Neuronal stem cell (in vitro differentiated cells): ENCODE measurements around the gene MAGIX.
"Not testable (repeated sequence)": the region's sequence is repeated elsewhere in the genome, so short reads cannot be mapped to it uniquely, and the experiment has no call there.

Source experiments
- DNase-seq: peaks from one replicate; pipeline ENCODE4 v3.0.0-alpha.2; 2013; ENCODE audit warnings: low spot score
- H2AFZ ChIP-seq: one replicate; pipeline ENCODE4 v1.6.1; 2013; ENCODE audit warnings: mild to moderate bottlenecking, low read length, inconsistent platforms
- H2AK5ac ChIP-seq: 2 replicates; pipeline ENCODE4 v1.6.1; 2013; ENCODE audit warnings: low read depth, mild to moderate bottlenecking, inconsistent platforms, low read length, moderate library complexity, mixed read lengths
- H2BK120ac ChIP-seq: 2 replicates; pipeline ENCODE4 v1.6.1; 2013; ENCODE audit warnings: low read depth, mild to moderate bottlenecking, inconsistent platforms, low read length, moderate library complexity, mixed read lengths
- H2BK12ac ChIP-seq: one replicate; pipeline ENCODE4 v1.6.1; 2013; ENCODE audit warnings: low read length, inconsistent platforms
- H2BK15ac ChIP-seq: 2 replicates; pipeline ENCODE4 v1.6.1; 2013; ENCODE audit warnings: mild to moderate bottlenecking, low read length, inconsistent platforms, mixed read lengths
- H2BK5ac ChIP-seq: one replicate; pipeline ENCODE4 v1.6.1; 2013; ENCODE audit warnings: inconsistent platforms, mild to moderate bottlenecking, low read length, moderate library complexity
- H3K14ac ChIP-seq: one replicate; pipeline ENCODE4 v1.6.1; 2013; ENCODE audit warnings: low read length, inconsistent platforms
- H3K18ac ChIP-seq: 2 replicates; pipeline ENCODE4 v1.6.1; 2013; ENCODE audit warnings: low read length, inconsistent platforms
- H3K23ac ChIP-seq: 2 replicates; pipeline ENCODE4 v1.6.1; 2013; ENCODE audit warnings: low read depth, mild to moderate bottlenecking, mixed read lengths, low read length, inconsistent platforms; ENCODE audit not compliant: poor library complexity
- H3K27ac ChIP-seq: replicated peaks from 3 replicates; pipeline ENCODE4 v1.5.1; 2013; ENCODE audit warnings: low read length, inconsistent platforms
- H3K27me3 ChIP-seq, 3 experiments: 2 replicates each; pipeline ENCODE4 v1.6.1; 2013; ENCODE audit warnings: low read length in 3 of 3, mild to moderate bottlenecking in 2 of 3, inconsistent platforms in 1 of 3, low read depth in 1 of 3, mixed read lengths in 1 of 3, moderate library complexity in 1 of 3; ENCODE audit not compliant: control insufficient read depth in 3 of 3, insufficient read depth in 3 of 3
- H3K36me3 ChIP-seq, 2 donors: replicated peaks in 1 of 2; 2 replicates each; pipeline ENCODE4 v1.6.1; 2013; ENCODE audit warnings: low read length in 2 of 2; ENCODE audit not compliant: control insufficient read depth in 2 of 2, insufficient read depth in 2 of 2
- H3K4ac ChIP-seq: 2 replicates; pipeline ENCODE4 v1.6.1; 2013; ENCODE audit warnings: inconsistent platforms, mild to moderate bottlenecking, low read length, moderate library complexity
- H3K4me1 ChIP-seq, 2 donors: 1 replicate in 1 of 2; 2 replicates in 1 of 2; pipeline ENCODE4 v1.6.1; 2013; ENCODE audit warnings: low read length in 2 of 2, low read depth in 1 of 2; ENCODE audit not compliant: control insufficient read depth in 2 of 2, insufficient read depth in 1 of 2
- H3K4me2 ChIP-seq: one replicate; pipeline ENCODE4 v1.6.1; 2013; ENCODE audit warnings: mild to moderate bottlenecking, low read length, inconsistent platforms; ENCODE audit not compliant: insufficient read depth, poor library complexity, severe bottlenecking
- H3K4me3 ChIP-seq, 2 donors: 2 replicates each; pipeline ENCODE4 v1.5.1; 2013; ENCODE audit warnings: low read length in 2 of 2, mild to moderate bottlenecking in 2 of 2, inconsistent platforms in 1 of 2, moderate library complexity in 1 of 2
- H3K79me1 ChIP-seq: one replicate; pipeline ENCODE4 v1.6.1; 2013; ENCODE audit warnings: low read depth, mild to moderate bottlenecking, inconsistent platforms, low read length, moderate library complexity
- H3K9ac ChIP-seq: one replicate; pipeline ENCODE4 v1.6.1; 2013; ENCODE audit warnings: mild to moderate bottlenecking, low read depth, low read length, inconsistent platforms; ENCODE audit not compliant: poor library complexity
- H3K9me3 ChIP-seq, 2 donors: replicated peaks in 1 of 2; 2 replicates each; pipeline versions ENCODE3 to v1.6.1; 2013; ENCODE audit warnings: low read length in 2 of 2, mild to moderate bottlenecking in 2 of 2, inconsistent platforms in 1 of 2, low read depth in 1 of 2, mixed read lengths in 1 of 2, moderate library complexity in 1 of 2; ENCODE audit not compliant: control insufficient read depth in 2 of 2, insufficient read depth in 1 of 2
- H4K8ac ChIP-seq: one replicate; pipeline ENCODE4 v1.6.1; 2013; ENCODE audit warnings: low read depth, mild to moderate bottlenecking, inconsistent platforms, low read length, moderate library complexity
- H4K91ac ChIP-seq: one replicate; pipeline ENCODE4 v1.6.1; 2013; ENCODE audit warnings: low read length, low read depth, mild to moderate bottlenecking, inconsistent platforms; ENCODE audit not compliant: poor library complexity
- WGBS, 2 donors: extraction: QIAGEN DNeasy Blood & Tissue Kit; methylation state at CpG; one replicate each; pipeline ENCODE4 v1.1.7; 2013; ENCODE audit warnings: missing lambda C conversion rate in 2 of 2, mixed read lengths in 1 of 2; ENCODE audit not compliant: insufficient read length in 2 of 2, insufficient replicate concordance in 1 of 2; ENCODE audit errors: extremely low coverage in 2 of 2; 5-methylcytosine and 5-hydroxymethylcytosine counted together

MAGIX gene

DNA sequence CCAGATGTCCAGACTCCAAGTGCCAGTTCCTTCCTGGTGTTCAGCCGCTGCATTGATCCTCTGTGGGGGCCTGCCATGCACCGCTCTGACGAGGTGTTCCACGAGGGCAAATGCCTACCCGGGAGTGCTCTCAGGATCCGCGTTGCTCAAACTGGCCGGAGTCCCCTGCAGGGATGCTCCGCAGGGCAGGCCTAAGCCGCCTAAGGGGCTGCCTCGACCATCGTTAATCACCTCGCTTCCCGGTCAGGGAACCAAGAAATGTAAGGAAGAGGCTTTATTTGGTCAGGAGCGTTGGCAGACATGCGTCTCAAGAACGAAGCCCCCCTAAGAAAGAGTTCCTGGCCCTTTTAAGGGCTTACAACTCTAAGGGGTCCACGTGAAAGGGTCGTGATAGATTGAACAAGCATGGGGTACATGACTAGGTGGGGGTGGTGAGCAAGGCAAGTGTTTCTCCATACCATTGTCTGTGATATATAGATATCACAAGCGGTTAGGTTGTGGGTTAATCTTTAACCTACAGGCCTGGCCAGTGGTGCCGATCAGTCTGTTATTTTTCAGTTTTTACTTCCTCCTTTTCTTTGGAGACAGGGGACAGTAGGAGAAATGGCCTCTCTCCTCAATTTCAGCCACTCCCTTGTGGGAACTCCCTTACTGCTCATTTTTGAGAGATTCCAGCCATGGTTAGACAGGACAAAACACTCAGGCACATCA lies 14.0 kb upstream of the MAGIX start:
- H3K23ac ChIP-seq, H3K4me2 ChIP-seq, H3K4me1 ChIP-seq, H3K4ac ChIP-seq, H3K4me3 ChIP-seq, H2BK15ac ChIP-seq, H2BK120ac ChIP-seq, H3K18ac ChIP-seq, H3K9ac ChIP-seq, H2BK5ac ChIP-seq, H2AFZ ChIP-seq, H3K9me3 ChIP-seq, H3K27ac ChIP-seq, H3K79me1 ChIP-seq, H3K27me3 ChIP-seq, H3K36me3 ChIP-seq, H3K14ac ChIP-seq, H4K91ac ChIP-seq, H2AK5ac ChIP-seq, H2BK12ac ChIP-seq, H4K8ac ChIP-seq, DNase-seq: not testable (repeated sequence)
- WGBS, 2 donors: no CpG with 5 or more reads among the region's 21 CpGs

DNA sequence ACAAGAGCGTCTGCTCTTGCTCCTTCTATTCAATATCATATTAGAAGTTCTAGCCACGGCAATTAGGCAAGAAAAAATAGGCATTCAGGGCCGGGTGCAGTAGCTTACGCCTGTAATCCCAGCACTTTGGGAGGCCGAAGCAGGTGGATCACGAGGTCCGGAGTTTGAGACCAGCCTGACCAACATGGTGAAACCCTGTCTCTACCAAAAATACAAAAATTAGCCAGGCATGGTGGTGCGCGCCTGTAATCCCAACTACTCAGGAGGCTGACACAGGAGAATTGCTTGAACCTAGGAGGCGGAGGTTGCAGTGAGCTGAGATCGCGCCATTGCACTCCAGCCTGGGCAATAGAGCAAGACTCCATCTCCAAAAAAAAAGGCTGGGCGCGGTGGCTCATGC lies 13.3 kb upstream of the MAGIX start:
- H3K4me2 ChIP-seq: not testable (repeated sequence)

DNA sequence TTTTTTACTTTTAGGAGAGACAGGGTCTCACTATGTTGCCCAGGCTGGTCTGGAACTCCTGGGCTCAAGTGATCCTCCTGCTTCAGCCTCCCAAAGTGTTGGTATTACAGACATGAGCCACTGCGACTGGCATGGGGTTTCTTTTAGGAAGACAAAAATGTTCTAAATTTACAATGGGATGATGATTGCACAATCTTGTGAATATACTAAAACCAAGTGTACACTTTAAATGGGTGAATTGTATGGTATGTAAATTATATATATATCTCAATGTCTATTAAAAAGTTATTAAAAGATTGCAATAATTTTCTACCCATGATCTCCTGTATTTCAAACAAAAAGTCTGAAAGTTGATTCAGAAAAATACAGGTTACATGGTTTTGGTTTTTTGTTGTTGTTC lies 9.1 kb upstream of the MAGIX start:
- Histone ChIP-seq H3K4me1 (peaks cover 0 to 4% of the 10 kb centered on the region in 2 donors), H3K27ac (no peak overlapping the region), H2BK120ac (no peak overlapping the region), H4K91ac (no peak overlapping the region), H4K8ac (no peak overlapping the region), H3K4me2 (no peak overlapping the region), H3K27me3 (peaks cover 0 to 3% (median 0%) of the 10 kb centered on the region in 3 experiments), H3K79me1 (no peaks in the 10 kb centered on the region), H3K18ac (no peak overlapping the region), H2AFZ (no peak overlapping the region), H3K9me3 (no peaks in the 10 kb centered on the region), H2BK15ac (no peak overlapping the region), H3K14ac (no peak overlapping the region), H3K9ac (no peak overlapping the region), H3K4me3 (no peak overlapping the region), H3K23ac (no peak overlapping the region), H3K36me3 (no peaks in the 10 kb centered on the region), H2BK5ac (no peak overlapping the region), H3K4ac (no peak overlapping the region), H2BK12ac (no peak overlapping the region), H2AK5ac (no peak overlapping the region)
- no CpG with 5 or more reads among the region's 1 CpG for WGBS, 2 donors
- DNase-seq: no peak

More for the DNA sequence above, 13.3 kb upstream of the MAGIX start:
- H3K23ac ChIP-seq, H2AK5ac ChIP-seq, H4K8ac ChIP-seq, H3K79me1 ChIP-seq, H3K9ac ChIP-seq, H2BK12ac ChIP-seq, H2AFZ ChIP-seq, H3K9me3 ChIP-seq, H3K27me3 ChIP-seq, DNase-seq, H2BK15ac ChIP-seq, H3K14ac ChIP-seq, H2BK5ac ChIP-seq, H3K4me1 ChIP-seq, H3K18ac ChIP-seq, H4K91ac ChIP-seq, H2BK120ac ChIP-seq, H3K36me3 ChIP-seq, H3K4me3 ChIP-seq, H3K27ac ChIP-seq, H3K4ac ChIP-seq: not testable (repeated sequence)
- WGBS, 2 donors: no CpG with 5 or more reads among the region's 14 CpGs

DNA sequence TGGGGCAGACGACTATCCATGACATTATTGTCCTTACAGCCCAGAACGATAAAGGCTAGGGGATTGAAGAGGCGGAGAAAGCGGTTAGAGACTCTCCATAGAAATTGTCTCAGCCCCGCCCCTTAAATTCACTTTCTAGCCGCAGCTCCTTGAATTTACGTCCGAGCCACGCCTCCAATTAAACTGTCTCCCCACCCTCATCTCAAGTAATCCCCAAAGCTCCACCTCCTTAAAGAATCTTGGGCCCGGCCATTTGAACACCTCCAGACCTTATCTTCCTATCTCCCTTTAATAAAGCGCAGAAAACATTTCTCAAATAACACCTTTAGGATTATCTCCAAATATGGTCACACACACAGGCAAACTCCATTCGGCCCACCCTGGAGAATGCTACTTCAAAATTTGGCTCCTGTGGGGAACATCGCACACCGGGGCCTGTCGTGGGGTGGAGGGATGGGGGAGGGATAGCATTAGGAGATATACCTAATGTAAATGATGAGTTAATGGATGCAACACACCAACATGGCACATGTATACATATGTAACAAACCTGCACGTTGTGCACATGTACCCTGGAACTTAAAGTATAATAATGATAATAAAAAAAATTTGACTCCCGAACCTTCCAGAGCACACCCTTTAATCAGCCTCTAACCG lies 7.2 kb upstream of the MAGIX start:
- Histone ChIP-seq H3K4me3 (peak overlapping the region; percentile 49 to 57), H2AK5ac (no peak overlapping the region), H4K91ac (no peak overlapping the region), H2BK15ac (no peak overlapping the region), H2BK120ac (no peak overlapping the region), H3K9me3 (no peaks in the 10 kb centered on the region), H2BK5ac (no peak overlapping the region), H3K79me1 (no peaks in the 10 kb centered on the region), H3K4me2 (peak overlapping the region; percentile 38), H3K4me1 (peaks cover 0 to 4% of the 10 kb centered on the region in 2 donors), H2AFZ (peak overlapping the region; percentile 73), H2BK12ac (no peak overlapping the region), H3K9ac (no peak overlapping the region), H3K18ac (no peak overlapping the region), H3K14ac (no peak overlapping the region), H3K36me3 (no peaks in the 10 kb centered on the region), H4K8ac (no peak overlapping the region), H3K27me3 (peaks cover 0 to 7% (median 3%) of the 10 kb centered on the region in 3 experiments), H3K27ac (peak overlapping the region; percentile 63), H3K23ac (no peak overlapping the region), H3K4ac (no peak overlapping the region)
- no CpG with 5 or more reads among the region's 18 CpGs for WGBS, 2 donors
- DNase-seq: peak; percentile 60
